Measurements from ENCODE around the gene CCDC17. TPM values are rescaled to one million over a fixed set of nuclear protein-coding genes. Genes with fewer than 3 reads are reported as not detected.

CCDC17 gene
- total and polyA plus RNA-seq, 11 donors: 0.20 to 2.0 (median 0.93) TPM

GRCh38 chr1:45622524-45623394 is 1.1 kb downstream of the CCDC17 start:
- Histone ChIP-seq H3K4me1 (peaks cover 0 to 42% (median 16%) of the 10 kb centered on the region in 12 donors), H3K9me3 (no peaks in the 10 kb centered on the region), H3K36me3 (peaks cover 0 to 79% (median 45%) of the 10 kb centered on the region in 9 donors), H3K27ac (peak overlapping the region in 6 of 12 donors; percentile 9 to 66 (median 50)), H3K4me3 (peak overlapping the region in 10 of 12 donors; percentile 11 to 50 (median 38)), H3K27me3 (no peaks in the 10 kb centered on the region)
- intact Hi-C loops (cut with DNase I): no loop called here
- peak; percentile 20 to 66 (median 34) for DNase-seq
- 54 to 79% (median 60%) methylated on average over 36 to 78 of the region's 78 CpGs for WGBS, 4 donors
- TF ChIP-seq, protein P1, sequence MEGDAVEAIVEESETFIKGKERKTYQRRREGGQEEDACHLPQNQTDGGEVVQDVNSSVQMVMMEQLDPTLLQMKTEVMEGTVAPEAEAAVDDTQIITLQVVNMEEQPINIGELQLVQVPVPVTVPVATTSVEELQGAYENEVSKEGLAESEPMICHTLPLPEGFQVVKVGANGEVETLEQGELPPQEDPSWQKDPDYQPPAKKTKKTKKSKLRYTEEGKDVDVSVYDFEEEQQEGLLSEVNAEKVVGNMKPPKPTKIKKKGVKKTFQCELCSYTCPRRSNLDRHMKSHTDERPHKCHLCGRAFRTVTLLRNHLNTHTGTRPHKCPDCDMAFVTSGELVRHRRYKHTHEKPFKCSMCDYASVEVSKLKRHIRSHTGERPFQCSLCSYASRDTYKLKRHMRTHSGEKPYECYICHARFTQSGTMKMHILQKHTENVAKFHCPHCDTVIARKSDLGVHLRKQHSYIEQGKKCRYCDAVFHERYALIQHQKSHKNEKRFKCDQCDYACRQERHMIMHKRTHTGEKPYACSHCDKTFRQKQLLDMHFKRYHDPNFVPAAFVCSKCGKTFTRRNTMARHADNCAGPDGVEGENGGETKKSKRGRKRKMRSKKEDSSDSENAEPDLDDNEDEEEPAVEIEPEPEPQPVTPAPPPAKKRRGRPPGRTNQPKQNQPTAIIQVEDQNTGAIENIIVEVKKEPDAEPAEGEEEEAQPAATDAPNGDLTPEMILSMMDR (IDR thresholded peaks at IDR 0.05): no peak
- no peak for TF ChIP-seq POLR2A (IDR thresholded peaks at IDR 0.05)
- peak in 3 of 4 donors; percentile 11 to 37 (median 27) for ATAC-seq

DNA sequence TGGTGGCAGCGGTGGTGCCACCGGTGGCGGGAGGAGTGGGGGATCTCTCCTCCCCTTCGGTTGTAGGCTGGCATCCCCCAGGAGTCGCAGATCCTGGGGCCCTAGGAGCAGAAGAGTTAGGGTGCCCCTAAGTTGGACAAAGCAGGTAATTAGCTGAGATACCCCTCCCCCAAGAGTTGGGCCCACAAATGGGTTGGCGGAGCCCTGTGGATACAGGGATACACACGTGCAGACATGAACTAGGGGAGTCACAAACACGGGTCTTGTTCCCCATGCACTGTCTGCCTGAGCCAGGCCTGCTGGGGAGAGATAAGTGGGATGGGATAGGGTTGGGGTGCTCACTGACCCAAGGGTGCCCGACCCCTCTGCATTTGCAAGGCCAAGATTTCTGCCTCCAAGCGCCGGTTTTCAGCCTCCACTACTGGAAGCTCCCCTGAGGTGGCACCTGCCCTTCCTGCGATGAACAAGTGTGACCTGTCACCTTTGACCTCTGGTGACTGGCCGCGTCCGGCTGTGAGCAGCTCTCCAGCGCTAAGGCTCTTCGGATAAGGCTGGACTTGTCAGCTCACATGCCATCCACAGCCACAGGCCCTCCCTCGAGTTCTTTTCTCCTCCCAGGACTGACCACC is 1.8 kb downstream of the CCDC17 start:
- Histone ChIP-seq H3K9me3 (no peaks in the 10 kb centered on the region), H3K27me3 (no peaks in the 10 kb centered on the region), H3K27ac (peak overlapping the region; percentile 11 to 76 (median 56)), H3K36me3 (peaks cover 0 to 79% (median 45%) of the 10 kb centered on the region in 9 donors), H3K4me3 (peak overlapping the region in 9 of 12 donors; percentile 23 to 50 (median 40)), H3K4me1 (peaks cover 0 to 42% (median 16%) of the 10 kb centered on the region in 12 donors)
- DNase-seq (peak in 1 of 5 donors; percentile 19), ATAC-seq (peak in 3 of 4 donors; percentile 5 to 20 (median 13))
- no peak for TF ChIP-seq POLR2A (IDR thresholded peaks at IDR 0.05)
- TF ChIP-seq, protein P1 (IDR thresholded peaks at IDR 0.05): no peak
- intact Hi-C loops (cut with DNase I): no loop called here
- WGBS, 4 donors: 64 to 70% (median 67%) methylated on average over 18 of the region's 18 CpGs

DNA sequence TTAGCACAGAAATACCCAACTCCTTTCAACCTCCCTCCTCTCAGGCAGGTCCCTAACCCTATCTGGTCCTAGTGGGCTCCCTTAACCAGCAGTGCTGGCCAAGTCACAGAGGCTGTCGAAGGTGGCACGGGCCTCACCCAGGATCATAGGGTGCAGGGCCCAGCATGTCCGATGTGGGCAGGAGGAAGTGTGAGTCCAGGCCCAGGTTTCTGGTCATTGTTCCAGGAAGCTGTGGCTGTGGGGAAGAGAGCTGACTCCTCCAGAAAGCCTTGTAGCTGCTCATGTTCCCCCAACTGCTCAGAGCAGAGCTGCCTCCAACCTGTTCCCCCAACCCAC is 2.4 kb downstream of the CCDC17 start:
- intact Hi-C loops (cut with DNase I): no loop called here
- 42 to 70% (median 54%) methylated on average over 3 of the region's 3 CpGs for WGBS, 4 donors
- Histone ChIP-seq H3K9me3 (no peaks in the 10 kb centered on the region), H3K27ac (peak overlapping the region; percentile 11 to 76 (median 56)), H3K4me3 (no peak overlapping the region), H3K4me1 (peaks cover 0 to 42% (median 16%) of the 10 kb centered on the region in 12 donors), H3K36me3 (peaks cover 0 to 79% (median 45%) of the 10 kb centered on the region in 9 donors), H3K27me3 (no peaks in the 10 kb centered on the region)
- peak in 3 of 4 donors; percentile 37 to 41 (median 39) for ATAC-seq
- DNase-seq: peak in 3 of 5 donors; percentile 19 to 43 (median 34)
- TF ChIP-seq, protein P1 (IDR thresholded peaks at IDR 0.05): no peak
- TF ChIP-seq POLR2A (IDR thresholded peaks at IDR 0.05): no peak

Data from heart left ventricle (tissue), 16 donors.